ENCODE measurements around the gene ZKSCAN8. TPM values are rescaled to one million over a fixed set of nuclear protein-coding genes. Genes with fewer than 3 reads are reported as not detected.

ZKSCAN8 gene
- total RNA-seq, 2 donors from 2014 or later: 29.8 to 32.0 TPM

DNA sequence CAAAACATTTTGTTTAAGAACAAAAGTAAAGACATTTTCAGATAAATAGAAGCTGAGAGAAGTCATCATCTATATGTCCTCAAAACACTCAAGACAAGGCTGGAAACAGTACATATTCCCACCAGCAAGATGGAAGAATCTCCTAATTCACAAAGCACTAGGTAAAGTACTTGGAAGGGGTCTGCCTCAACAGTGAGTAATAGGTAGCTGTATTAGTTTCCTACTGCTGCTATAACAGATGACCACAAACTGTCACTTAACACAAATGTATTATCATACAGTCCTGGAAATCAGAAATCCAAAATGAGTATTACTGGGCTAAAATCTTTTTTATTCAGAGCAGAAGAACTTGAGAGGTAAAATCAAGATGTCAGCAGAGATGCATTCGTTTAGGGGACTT is 40.6 kb downstream of the ZKSCAN8 start:
- Mint-ChIP-seq H3K4me3 (no peak overlapping the region), H3K27me3 (ENCODE audit: low read depth) (peaks cover 27% of the 10 kb centered on the region), H3K27ac (no peak overlapping the region), H3K9me3 (peaks cover 12% of the 10 kb centered on the region in 2 donors), H3K36me3 (ENCODE audit: insufficient read depth in 2 of 2) (peaks cover 4 to 6% of the 10 kb centered on the region in 2 donors), H3K4me1 (ENCODE audit: low read depth) (no peaks in the 10 kb centered on the region)
- ATAC-seq (replicated peaks in 1 of 2): no peak
- no peak for DNase-seq

DNA sequence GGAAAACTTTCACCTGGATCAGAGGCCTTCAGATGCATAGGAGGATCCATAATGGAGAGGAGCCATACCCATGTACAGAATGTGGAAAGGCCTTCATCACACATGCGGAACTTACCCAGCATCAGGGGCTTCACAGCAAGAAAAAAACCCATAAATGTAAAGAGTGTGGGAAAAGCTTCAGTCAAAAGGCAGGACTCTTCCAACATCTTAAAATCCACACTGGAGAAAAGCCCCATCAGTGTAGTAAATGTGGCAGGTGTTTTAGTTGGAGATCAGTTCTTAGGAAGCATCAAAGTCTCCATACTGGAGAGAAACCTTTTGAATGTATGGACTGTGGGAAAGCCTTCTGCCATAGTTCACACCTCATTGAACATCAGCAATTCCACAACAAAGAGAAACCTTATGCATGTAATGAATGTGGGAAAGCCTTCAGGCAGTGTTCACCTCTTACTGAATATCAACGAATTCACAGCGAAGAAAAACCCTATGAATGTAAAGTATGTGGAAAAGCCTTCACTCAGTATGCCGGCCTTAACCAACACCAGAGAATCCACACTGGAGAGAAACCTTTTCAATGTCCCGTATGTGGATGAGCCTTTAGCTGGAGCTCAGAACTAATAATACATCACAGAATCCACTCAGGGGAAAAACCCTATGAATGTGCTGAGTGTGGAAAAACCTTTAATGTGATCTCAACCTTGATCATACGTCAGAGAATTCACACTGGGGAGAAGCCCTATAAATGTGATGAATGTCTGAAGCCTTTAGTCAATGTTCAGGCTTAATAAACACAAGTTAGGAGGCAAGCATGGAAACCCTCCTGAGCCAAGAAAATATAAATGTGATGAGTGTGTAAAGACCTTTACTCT is 46.7 kb downstream of the ZKSCAN8 start:
- ATAC-seq (replicated peaks in 1 of 2): no peak
- H3K4me1 Mint-ChIP-seq (ENCODE audit: low read depth): no peaks in the 10 kb centered on the region
- no peaks in the 10 kb centered on the region for H3K27me3 Mint-ChIP-seq (ENCODE audit: low read depth)
- H3K4me3 Mint-ChIP-seq: no peak overlapping the region
- peaks cover 5 to 24% of the 10 kb centered on the region in 2 donors for H3K9me3 Mint-ChIP-seq
- DNase-seq: no peak
- peaks cover 21 to 22% of the 10 kb centered on the region in 2 donors for H3K36me3 Mint-ChIP-seq (ENCODE audit: insufficient read depth in 2 of 2)
- H3K27ac Mint-ChIP-seq: no peak overlapping the region

DNA sequence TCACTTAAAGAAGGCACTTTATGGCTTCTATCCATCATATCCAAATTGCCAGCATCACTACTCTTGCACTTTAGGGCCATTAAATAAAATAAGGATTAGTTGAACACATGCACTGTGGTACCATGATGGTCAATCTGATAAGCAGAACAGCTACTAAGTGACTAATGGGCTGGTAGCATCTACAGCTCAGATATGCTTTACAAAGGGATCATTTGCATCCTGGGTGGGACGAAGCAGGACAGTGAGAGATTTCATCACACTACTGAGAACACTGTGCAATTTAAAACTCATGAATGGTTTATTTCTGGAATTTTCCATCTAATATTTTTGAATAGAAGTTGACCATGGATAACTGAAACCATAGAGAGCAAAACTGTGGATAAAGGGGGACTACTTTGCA is 58.3 kb downstream of the ZKSCAN8 start:
- ATAC-seq (replicated peaks in 1 of 2): no peak
- peaks cover 65% of the 10 kb centered on the region for H3K27me3 Mint-ChIP-seq (ENCODE audit: low read depth)

DNA sequence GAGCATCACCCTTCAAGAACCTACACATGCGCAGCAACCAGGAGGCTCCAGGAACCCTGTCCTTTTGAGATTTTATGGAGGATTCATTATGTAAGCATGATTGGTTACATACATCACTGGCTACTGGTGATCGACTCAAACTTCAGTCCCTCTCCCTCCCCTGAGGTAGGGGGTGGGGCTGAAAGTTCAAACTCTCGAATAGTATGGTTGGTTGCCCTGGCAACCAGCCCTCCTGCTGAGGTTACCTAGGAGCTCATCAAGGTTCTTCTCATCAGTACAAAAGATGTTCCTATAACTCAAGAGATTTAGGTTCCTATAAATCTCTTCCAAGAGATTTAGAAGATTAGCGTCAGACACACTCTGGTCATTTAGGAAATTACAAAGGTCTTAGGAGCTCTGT is 61.5 kb downstream of the ZKSCAN8 start:
- Mint-ChIP-seq H3K27ac (no peak overlapping the region), H3K4me1 (ENCODE audit: low read depth) (peaks cover 11% of the 10 kb centered on the region), H3K27me3 (ENCODE audit: low read depth) (peaks cover 66% of the 10 kb centered on the region), H3K36me3 (ENCODE audit: insufficient read depth in 2 of 2) (peaks cover 11 to 20% of the 10 kb centered on the region in 2 donors), H3K4me3 (no peak overlapping the region), H3K9me3 (peaks cover 13 to 15% of the 10 kb centered on the region in 2 donors)
- no peak for ATAC-seq (replicated peaks in 1 of 2)
- DNase-seq: no peak

More for the DNA sequence above, 58.3 kb downstream of the ZKSCAN8 start:
- no peak for DNase-seq
- peaks cover 22 to 25% of the 10 kb centered on the region in 2 donors for H3K9me3 Mint-ChIP-seq
- no peaks in the 10 kb centered on the region for H3K4me1 Mint-ChIP-seq (ENCODE audit: low read depth)
- H3K36me3 Mint-ChIP-seq (ENCODE audit: insufficient read depth in 2 of 2): peaks cover 23 to 29% of the 10 kb centered on the region in 2 donors
- H3K4me3 Mint-ChIP-seq: no peak overlapping the region
- no peak overlapping the region for H3K27ac Mint-ChIP-seq

DNA sequence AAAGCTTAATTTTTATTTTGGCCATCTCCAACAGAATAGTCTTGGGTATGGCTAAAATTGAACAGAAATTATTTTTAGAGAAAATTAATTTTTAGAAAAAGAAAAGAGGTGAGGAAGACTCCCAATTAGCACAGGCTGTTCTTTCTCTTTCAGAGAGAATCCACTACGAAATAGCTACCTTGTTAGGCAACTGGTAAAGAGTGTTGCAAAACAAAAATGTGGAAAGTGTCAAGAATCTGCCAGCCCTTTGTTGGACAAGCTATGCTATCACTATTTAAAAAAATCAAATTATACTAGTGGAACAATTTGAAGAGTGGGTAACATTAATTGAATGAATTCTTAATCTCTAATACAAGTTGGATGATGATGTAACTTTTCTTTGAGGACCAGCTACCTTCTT is 64.2 kb downstream of the ZKSCAN8 start:
- H3K4me1 Mint-ChIP-seq (ENCODE audit: low read depth): peaks cover 21% of the 10 kb centered on the region
- H3K27me3 Mint-ChIP-seq (ENCODE audit: low read depth): peaks cover 68% of the 10 kb centered on the region
- peaks cover 0 to 1% of the 10 kb centered on the region in 2 donors for H3K9me3 Mint-ChIP-seq
- H3K4me3 Mint-ChIP-seq: no peak overlapping the region
- ATAC-seq (replicated peaks in 1 of 2) (no peak), DNase-seq (no peak)
- peaks cover 0 to 8% of the 10 kb centered on the region in 2 donors for H3K36me3 Mint-ChIP-seq (ENCODE audit: insufficient read depth in 2 of 2)
- H3K27ac Mint-ChIP-seq: no peak overlapping the region

DNA sequence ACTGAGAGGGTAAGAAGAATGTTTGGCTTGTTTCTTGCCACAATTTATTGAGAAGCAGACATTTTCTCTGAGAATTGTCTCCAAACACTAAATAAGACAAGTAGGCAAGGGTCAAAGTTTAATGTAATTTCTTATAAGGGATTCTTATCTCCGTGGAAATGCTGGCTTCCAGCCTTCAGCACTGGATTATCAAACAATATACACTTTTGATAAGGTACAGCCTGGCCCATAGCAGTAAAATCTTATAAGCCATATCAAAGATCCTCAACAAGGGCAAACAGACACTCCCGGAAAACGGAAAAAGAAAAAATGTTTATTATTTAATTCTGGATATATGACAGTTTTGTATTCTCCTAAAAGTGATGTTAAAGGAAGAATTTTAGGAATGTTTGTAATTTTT is 64.8 kb downstream of the ZKSCAN8 start:
- H3K36me3 Mint-ChIP-seq (ENCODE audit: insufficient read depth in 2 of 2): peaks cover 0 to 8% of the 10 kb centered on the region in 2 donors
- ATAC-seq (replicated peaks in 1 of 2) (no peak), DNase-seq (no peak)
- H3K4me1 Mint-ChIP-seq (ENCODE audit: low read depth): peaks cover 22% of the 10 kb centered on the region
- H3K4me3 Mint-ChIP-seq: peak overlapping the region in 1 of 2 donors; percentile 37
- H3K27ac Mint-ChIP-seq: no peak overlapping the region
- peaks cover 0 to 1% of the 10 kb centered on the region in 2 donors for H3K9me3 Mint-ChIP-seq
- H3K27me3 Mint-ChIP-seq (ENCODE audit: low read depth): peaks cover 74% of the 10 kb centered on the region

DNA sequence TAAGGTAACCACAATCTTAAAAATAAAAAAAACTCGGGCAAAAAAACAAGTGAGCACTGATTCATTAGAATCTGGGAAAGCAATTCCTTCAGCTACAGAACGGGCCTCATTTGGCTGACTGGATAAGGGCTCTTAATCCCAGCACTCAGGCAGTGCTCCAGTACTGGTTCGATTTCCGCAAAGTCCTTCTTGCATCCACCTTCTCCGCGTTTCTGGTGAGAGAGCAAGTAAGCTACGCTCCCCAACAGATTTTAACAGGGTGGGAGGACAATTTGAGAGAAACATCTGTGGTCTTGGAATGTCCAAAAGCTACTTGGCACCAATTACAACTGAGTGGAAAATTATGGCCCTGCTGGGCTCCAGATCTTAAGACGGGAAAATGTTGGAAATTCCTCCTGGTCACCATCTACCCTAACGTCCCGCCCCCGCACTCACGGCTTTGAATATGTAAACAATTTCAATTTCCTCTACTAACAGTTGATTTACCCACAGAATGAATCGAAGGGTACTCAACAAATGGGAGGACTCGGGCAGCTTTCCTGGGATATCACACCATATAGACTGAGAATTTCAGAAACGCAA is 65.3 kb downstream of the ZKSCAN8 start:
- H3K27me3 Mint-ChIP-seq (ENCODE audit: low read depth): peaks cover 79% of the 10 kb centered on the region
- H3K4me1 Mint-ChIP-seq (ENCODE audit: low read depth): peaks cover 27% of the 10 kb centered on the region
- ATAC-seq (replicated peaks in 1 of 2): no peak
- H3K4me3 Mint-ChIP-seq: peak overlapping the region; percentile 94
- H3K36me3 Mint-ChIP-seq (ENCODE audit: insufficient read depth in 2 of 2): peaks cover 2 to 8% of the 10 kb centered on the region in 2 donors
- H3K27ac Mint-ChIP-seq: no peak overlapping the region
- peaks cover 0 to 1% of the 10 kb centered on the region in 2 donors for H3K9me3 Mint-ChIP-seq
- no peak for DNase-seq

DNA sequence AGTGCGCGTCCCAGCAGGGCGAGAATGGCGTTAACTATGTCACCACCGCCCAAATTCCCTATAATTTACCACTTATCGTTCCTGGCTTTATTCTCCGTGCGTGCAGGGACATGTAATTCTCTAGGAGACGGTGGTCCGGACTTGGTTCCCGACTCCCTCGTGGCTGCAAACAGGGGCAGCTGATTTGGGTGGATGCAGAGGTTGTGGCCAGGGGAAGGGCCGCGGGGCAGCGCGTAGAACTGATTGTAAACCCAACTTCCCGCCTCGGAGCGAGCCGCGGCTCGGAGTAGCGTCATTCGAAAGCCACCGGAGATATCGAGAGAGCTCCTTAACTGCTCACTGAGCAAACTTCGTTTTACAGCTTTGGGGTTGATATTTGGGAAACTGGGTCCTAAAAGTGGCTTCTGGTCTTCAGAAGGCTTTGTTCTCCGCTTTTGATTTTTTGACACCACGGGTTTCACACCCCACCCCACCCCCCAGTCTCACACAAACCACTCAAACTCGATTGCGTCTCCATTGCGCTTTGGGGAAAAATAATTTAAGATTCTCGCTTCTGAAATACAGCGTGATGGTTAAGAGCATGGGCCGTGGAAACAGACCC is 65.9 kb downstream of the ZKSCAN8 start:
- Mint-ChIP-seq H3K4me3 (peak overlapping the region; percentile 94), H3K4me1 (ENCODE audit: low read depth) (peaks cover 33% of the 10 kb centered on the region), H3K27ac (no peak overlapping the region), H3K9me3 (peaks cover 0 to 1% of the 10 kb centered on the region in 2 donors), H3K27me3 (ENCODE audit: low read depth) (peaks cover 85% of the 10 kb centered on the region), H3K36me3 (ENCODE audit: insufficient read depth in 2 of 2) (peaks cover 2 to 8% of the 10 kb centered on the region in 2 donors)
- ATAC-seq (replicated peaks in 1 of 2) (peak; percentile 75 to 76), DNase-seq (peak; percentile 43 to 49)

DNA sequence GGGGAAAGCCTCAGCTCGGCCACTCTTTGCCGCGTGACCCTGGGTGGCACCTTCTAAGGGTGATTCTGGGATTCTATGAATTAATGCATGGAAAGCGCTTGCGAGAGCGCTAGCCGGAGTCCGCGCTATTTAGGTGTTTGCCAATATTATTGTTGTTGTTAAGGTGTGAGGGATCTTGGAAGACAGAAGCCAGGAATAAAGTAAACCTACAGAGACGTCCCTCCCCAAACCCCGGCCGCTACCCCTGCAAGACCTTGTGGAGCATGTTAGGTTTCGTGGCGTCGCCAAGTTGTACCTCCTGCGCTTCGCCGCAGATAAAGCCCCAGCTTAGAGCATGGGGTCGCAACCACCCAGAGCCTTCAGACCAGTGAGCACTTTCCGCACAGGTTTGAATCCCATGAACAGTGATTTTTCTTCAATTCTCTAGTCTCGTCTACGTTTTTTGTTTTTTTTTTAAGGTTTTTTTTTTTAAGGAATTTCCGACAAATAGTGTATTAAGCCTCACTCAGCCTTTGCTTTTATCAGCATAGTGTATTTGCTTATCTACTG is 66.5 kb downstream of the ZKSCAN8 start:
- no peak for DNase-seq
- Mint-ChIP-seq H3K4me3 (peak overlapping the region; percentile 94), H3K27ac (no peak overlapping the region), H3K4me1 (ENCODE audit: low read depth) (peaks cover 38% of the 10 kb centered on the region), H3K27me3 (ENCODE audit: low read depth) (peaks cover 90% of the 10 kb centered on the region), H3K36me3 (ENCODE audit: insufficient read depth in 2 of 2) (peaks cover 2 to 8% of the 10 kb centered on the region in 2 donors), H3K9me3 (peaks cover 0 to 1% of the 10 kb centered on the region in 2 donors)
- ATAC-seq (replicated peaks in 1 of 2): no peak

Other genes starting within 250 kb of the ZKSCAN8 start
- not detected for gene OR2B2, start 229.5 kb upstream of the ZKSCAN8 start, total RNA-seq
- under 1 TPM; 0.35 to 0.43 TPM for gene OR2B6, start 184.6 kb upstream of the ZKSCAN8 start, total RNA-seq
- gene ZNF165, start 61.3 kb upstream of the ZKSCAN8 start, total RNA-seq: 1 to 10 TPM; 5.1 to 6.1 TPM
- 1 to 10 TPM; 5.1 to 7.9 TPM for gene ZSCAN16, start 17.3 kb upstream of the ZKSCAN8 start, total RNA-seq
- gene ZSCAN9, start 83.4 kb downstream of the ZKSCAN8 start, total RNA-seq: 1 to 10 TPM; 7.5 to 9.2 TPM
- 1 to 10 TPM; 5.1 to 7.6 TPM for gene ZKSCAN4, start 110.4 kb downstream of the ZKSCAN8 start, total RNA-seq
- gene NKAPL, start 117.4 kb downstream of the ZKSCAN8 start, total RNA-seq: under 1 TPM in 1 of 2 donors, not detected in 1; 0.14 TPM
- gene ZSCAN26, start 125.3 kb downstream of the ZKSCAN8 start, total RNA-seq: 10 to 100 TPM; 10.1 to 10.7 TPM
- 1 to 10 TPM; 4.7 to 5.9 TPM for gene PGBD1, start 139.7 kb downstream of the ZKSCAN8 start, total RNA-seq
- gene ZSCAN31, start 194.3 kb downstream of the ZKSCAN8 start, total RNA-seq: 1 to 10 TPM; 1.5 to 2.1 TPM
- 1 to 10 TPM; 3.3 to 5.2 TPM for gene ZKSCAN3, start 208.1 kb downstream of the ZKSCAN8 start, total RNA-seq